ENCODE data around the gene UBE2I. TPM values are rescaled to one million over a fixed set of nuclear protein-coding genes. Genes with fewer than 3 reads are reported as not detected.

UBE2I gene
- total RNA-seq, 1 donor from 2014 or later = 141 TPM

DNA sequence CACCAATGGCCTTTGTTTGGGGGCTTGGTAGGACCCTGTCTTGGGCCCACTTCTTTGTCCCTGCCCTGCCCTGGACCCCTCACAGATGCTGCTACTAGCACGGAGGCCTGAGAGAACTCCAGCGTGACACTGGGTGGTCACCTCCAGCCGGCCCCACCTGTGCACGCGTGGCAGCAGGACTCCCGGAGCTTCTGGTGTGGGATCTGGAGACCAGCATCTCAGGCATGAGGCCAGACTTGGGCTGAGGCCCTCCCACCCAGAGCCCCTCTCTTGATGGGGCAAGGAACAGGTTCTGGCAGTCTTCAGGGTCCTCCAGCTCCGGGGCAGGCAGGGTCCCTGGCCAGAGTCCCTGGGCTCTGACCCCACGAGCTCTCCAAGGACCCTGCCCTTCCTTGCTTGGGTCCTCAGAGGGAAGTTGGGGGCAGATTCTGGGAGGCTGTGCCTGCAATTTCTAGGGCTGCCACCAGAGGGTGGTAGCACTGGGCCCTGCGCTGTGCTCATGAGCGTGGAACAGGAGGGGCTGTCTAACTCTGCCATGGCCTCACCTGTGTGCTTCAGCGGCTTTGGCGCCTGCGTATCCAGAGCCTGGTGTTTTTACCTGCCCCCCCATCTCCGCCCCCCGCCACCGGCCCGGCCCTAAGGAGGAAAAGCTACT lies 21.0 kb downstream of the UBE2I start:
- peak in 2 of 3 experiments; percentile 5 to 6 for TF ChIP-seq CTCF (IDR thresholded peaks at IDR 0.05)
- no peak for DNase-seq (ENCODE audit: low spot score in 2 of 2)
- intact Hi-C loops (cut with DNase I) = no loop called here
- peaks cover 0 to 4% of the 10 kb centered on the region in 2 donors for H3K9me3 ChIP-seq
- H3K4me3 ChIP-seq = no peak overlapping the region
- peaks cover 3 to 11% of the 10 kb centered on the region in 2 donors for H3K4me1 ChIP-seq
- no peak overlapping the region for H3K27ac ChIP-seq
- peaks cover 29% of the 10 kb centered on the region for H3K27me3 ChIP-seq
- H3K36me3 ChIP-seq = peaks cover 6 to 20% of the 10 kb centered on the region in 2 donors

DNA sequence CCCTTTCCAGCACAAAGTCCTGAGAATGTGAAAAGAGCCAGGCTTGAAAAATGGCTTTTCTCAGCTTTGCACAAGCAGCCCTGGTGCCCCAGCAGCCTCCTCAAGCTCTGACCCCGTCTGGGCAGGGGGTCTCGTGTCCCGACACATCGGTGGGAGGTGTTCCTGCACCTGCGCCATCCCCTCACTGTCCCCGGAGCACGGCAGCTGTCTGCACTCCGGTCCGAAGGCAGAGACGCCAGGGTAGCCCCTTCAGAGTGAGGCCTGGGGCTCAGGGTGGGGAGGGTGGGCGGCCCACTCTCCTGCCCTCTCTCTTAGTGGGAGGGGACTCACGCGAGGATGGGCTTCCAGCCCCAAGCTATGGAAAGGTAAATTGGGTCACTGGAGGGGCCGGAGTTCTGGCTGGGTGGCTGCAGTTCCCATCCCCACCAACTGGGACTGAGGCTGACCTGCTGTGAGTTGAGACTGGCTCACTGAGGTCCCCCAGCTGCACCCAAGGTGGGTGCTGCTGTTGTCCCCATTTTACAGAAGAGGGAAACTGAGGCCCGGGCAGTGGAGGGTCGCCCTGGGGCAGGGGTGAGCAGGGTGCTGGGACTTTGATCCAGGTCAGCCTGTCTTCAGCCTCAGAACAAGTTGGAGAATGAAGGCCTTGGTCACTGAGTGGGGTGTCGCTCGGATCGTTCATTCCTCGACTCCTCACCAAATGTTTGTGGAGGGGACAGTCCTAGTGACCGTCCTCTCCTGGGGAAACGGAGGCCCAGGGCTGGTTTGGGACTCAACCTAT lies 21.7 kb downstream of the UBE2I start:
- H3K36me3 ChIP-seq = peaks cover 0 to 13% of the 10 kb centered on the region in 2 donors
- DNase-seq (ENCODE audit: low spot score in 2 of 2) = no peak
- H3K4me3 ChIP-seq = peak overlapping the region in 1 of 2 donors; percentile 33
- peaks cover 3 to 11% of the 10 kb centered on the region in 2 donors for H3K4me1 ChIP-seq
- peaks cover 0 to 4% of the 10 kb centered on the region in 2 donors for H3K9me3 ChIP-seq
- TF ChIP-seq CTCF (IDR thresholded peaks at IDR 0.05) = no peak
- H3K27me3 ChIP-seq = peaks cover 29% of the 10 kb centered on the region
- no peak overlapping the region for H3K27ac ChIP-seq
- intact Hi-C loops (cut with DNase I) = no loop called here

- Histone ChIP-seq H3K4me3 (peak overlapping the region; percentile 33 to 35), H3K9me3 (peaks cover 0 to 4% of the 10 kb centered on the region in 2 donors), H3K36me3 (peaks cover 0 to 5% of the 10 kb centered on the region in 2 donors), H3K27ac (no peak overlapping the region), H3K4me1 (peaks cover 3 to 11% of the 10 kb centered on the region in 2 donors), H3K27me3 (peaks cover 29% of the 10 kb centered on the region)
- no peak for TF ChIP-seq CTCF (IDR thresholded peaks at IDR 0.05)
- intact Hi-C loops (cut with DNase I) = no loop called here
- DNase-seq (ENCODE audit: low spot score in 2 of 2) = peak; percentile 30 to 81
Measured at GRCh38 chr16:1331712-1332617, 22.5 kb downstream of the UBE2I start.

- H3K27ac ChIP-seq = no peak overlapping the region
- peaks cover 29% of the 10 kb centered on the region for H3K27me3 ChIP-seq
- H3K4me1 ChIP-seq = peaks cover 3 to 11% of the 10 kb centered on the region in 2 donors
- H3K4me3 ChIP-seq = peak overlapping the region; percentile 18 to 55
- H3K36me3 ChIP-seq = no peaks in the 10 kb centered on the region
- intact Hi-C loops (cut with DNase I) = no loop called here
- no peak for DNase-seq (ENCODE audit: low spot score in 2 of 2)
- peaks cover 0 to 4% of the 10 kb centered on the region in 2 donors for H3K9me3 ChIP-seq
- TF ChIP-seq CTCF (IDR thresholded peaks at IDR 0.05) = no peak
Measured at GRCh38 chr16:1332618-1333148, 23.2 kb downstream of the UBE2I start.

DNA sequence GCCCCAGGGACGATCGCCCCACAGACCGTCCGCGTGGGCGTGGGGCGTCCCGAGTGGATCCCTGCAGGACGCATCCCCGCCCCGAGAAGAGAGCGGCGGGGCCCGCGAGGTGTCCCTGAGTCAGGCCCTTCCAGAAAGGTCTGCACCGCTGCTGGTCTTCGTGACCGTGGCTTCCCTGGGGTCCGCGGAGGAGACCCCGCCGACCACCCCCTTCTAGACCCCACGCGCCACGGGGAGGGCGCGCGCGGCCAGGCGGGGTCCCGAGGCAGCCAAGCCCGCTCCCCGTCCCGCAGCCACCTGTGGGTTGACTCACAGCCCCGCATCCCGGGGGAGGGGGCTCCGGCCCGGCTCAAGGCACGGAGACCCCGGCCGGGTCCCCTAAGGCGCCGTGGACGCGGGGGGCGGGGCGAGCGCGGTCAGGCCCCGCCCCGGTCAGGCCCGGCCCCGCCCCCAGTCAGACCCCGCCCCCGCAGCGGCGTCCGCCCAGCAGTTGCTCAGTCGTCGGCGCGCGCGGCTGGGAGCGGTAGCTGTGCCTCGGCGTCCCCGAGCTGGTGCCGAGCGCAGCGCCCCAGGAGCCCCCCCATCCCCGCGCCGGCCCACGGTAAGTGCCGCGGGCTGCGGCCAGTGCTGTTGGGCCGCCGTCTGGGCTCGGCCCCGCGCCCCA lies 23.8 kb downstream of the UBE2I start, which contains the start of gene BAIAP3:
BAIAP3 (plus strand) TSS at position 497 of the 664 bp plus-strand sequence. CDS start 4,905 bp downstream, outside the sequence.
- DNase-seq (ENCODE audit: low spot score in 2 of 2) = no peak
- peaks cover 29% of the 10 kb centered on the region for H3K27me3 ChIP-seq
- no peak for TF ChIP-seq CTCF (IDR thresholded peaks at IDR 0.05)
- intact Hi-C loops (cut with DNase I) = no loop called here
- H3K9me3 ChIP-seq = peaks cover 0 to 4% of the 10 kb centered on the region in 2 donors
- no peak within 1 kb of the TSS for H3K27ac ChIP-seq
- peaks cover 3 to 11% of the 10 kb centered on the region in 2 donors for H3K4me1 ChIP-seq
- no peaks in the 10 kb centered on the region for H3K36me3 ChIP-seq
- peak within 1 kb of the TSS; percentile 36 to 55 for H3K4me3 ChIP-seq

Measured in ascending aorta (tissue), 2 donors.